Adrenal gland (tissue), 12 donors: Measurements from ENCODE around the gene DIP2A. TPM values are rescaled to one million over a fixed set of nuclear protein-coding genes. Genes with fewer than 3 reads are reported as not detected.
A peak's percentile ranks its signal among the peaks of the same experiment; 100 is the strongest.
"Not testable (repeated sequence)": the region's sequence is repeated elsewhere in the genome, so short reads cannot be mapped to it uniquely, and the experiment has no call there.

Experiments
- DNase-seq, 7 donors: peaks; one replicate each; pipeline ENCODE4 v3.0.0-alpha.2; 2019 to 2020
- H3K27ac ChIP-seq, 5 donors: fragments of 200-600 bp; sonication (generic) in 4 of 5; 1 replicate in 3 of 5; 2 replicates in 2 of 5; pipeline versions ENCODE4 v1.5.1 to v1.8.0; 2016 to 2020; ENCODE audit warnings: mild to moderate bottlenecking in 1 of 5
- H3K27me3 ChIP-seq: fragments of 200-600 bp; 2 replicates; pipeline ENCODE4 v1.8.0; 2021
- H3K36me3 ChIP-seq, 2 donors: fragments of 200-600 bp; replicated peaks in 1 of 2; 1 replicate in 1 of 2; 2 replicates in 1 of 2; pipeline versions ENCODE4 v1.5.1 to v1.8.0; 2018 to 2022
- H3K4me1 ChIP-seq, 2 donors: fragments of 200-600 bp; replicated peaks in 1 of 2; 1 replicate in 1 of 2; 2 replicates in 1 of 2; pipeline versions ENCODE4 v1.5.1 to v1.8.0; 2018 to 2021
- H3K4me3 ChIP-seq, 4 donors: fragments of 200-600 bp; sonication (generic) in 3 of 4; one replicate each; pipeline ENCODE4 v1.5.1; 2016 to 2018
- H3K9me3 ChIP-seq, 3 donors: fragments of 200-600 bp; sonication (generic) in 1 of 3; replicated peaks in 1 of 3; 1 replicate in 2 of 3; 2 replicates in 1 of 3; pipeline versions ENCODE4 v1.5.1 to v1.8.0; 2016 to 2021
- CTCF ChIP-seq, 6 experiments: fragments of 450-650 bp in 4 of 6; fragments of 200-600 bp in 2 of 6; sonication (generic) in 1 of 6; IDR thresholded peaks; 1 replicate in 5 of 6; 2 replicates in 1 of 6; pipeline versions ENCODE4 v1.5.1 to v1.8.0; 2016 to 2021; ENCODE audit warnings: antibody characterized with exemption in 6 of 6, mild to moderate bottlenecking in 2 of 6, moderate library complexity in 1 of 6
- POLR2A ChIP-seq, 2 donors: fragments of 450-650 bp; IDR thresholded peaks; one replicate each; pipeline ENCODE4 v1.6.1; 2017; ENCODE audit warnings: antibody characterized with exemption in 2 of 2, mild to moderate bottlenecking in 2 of 2, moderate library complexity in 1 of 2
- WGBS, 4 donors: extraction: QIAGEN DNeasy Blood & Tissue Kit in 2 of 4; methylation state at CpG; one replicate each; pipeline versions ENCODE4 v1.1.5 to v1.1.7; 2013 to 2017; 5-methylcytosine and 5-hydroxymethylcytosine counted together
- intact Hi-C, 2 donors: fragments of 100-400 bp; cut with DNase I; formaldehyde crosslinking; loops; one replicate each; pipeline versions ENCODE4 v1.14.1 to v1.15.0; 2022 to 2023
- polyA plus RNA-seq, 3 donors: library from polyadenylated mRNA; stranded (reverse); fragments of 200-250 nt in 2 of 3; fragments of 350-450 nt in 1 of 3; fragmentation: Illumina TruSeq in 1 of 3; extraction: RNeasy Lipid Tissue Mini Kit (QIAGEN cat#74804) in 1 of 3; gene quantifications; one replicate each; pipeline ENCODE4 v1.2.3, GENCODE V29; 2013 to 2014
- total RNA-seq, 9 donors: library from RNA; depleted of rRNA in 4 of 9; stranded (reverse); fragments of >200 nt in 4 of 9; fragments of 120-200 nt in 1 of 9; fragmentation: NEBNext Ultra II Directional in 1 of 9; extraction: Animal tissue kit (Norgen Biotek cat#: 25700) in 1 of 9; gene quantifications; one replicate each; pipeline versions ENCODE4 v1.1.0 to v1.2.4, GENCODE V29; 2013 to 2023
- donor health status: healthy with polysubstance abuse.
- donor health status: Bipolar disorder and iron deficiency.
- donor health status: DM: yes; HTN: yes; CAD: no.
- donor health status: DM: no; HTN: no; CAD: no.
- donor health status: DM: no; HTN: no; CAD: no.
- donor health status: DM: yes; HTN: yes; CAD: no.

Gene DIP2A
- total and polyA plus RNA-seq, 12 donors, result 22.0 to 61.7 (median 35.4) TPM

- WGBS, 4 donors, result 77 to 82% (median 79%) methylated on average over 4 of the region's 4 CpGs
These were observed 60.4 kb downstream of the DIP2A start for GRCh38 chr21:46518983-46519583.

GRCh38 chr21:46527393-46527792 lies 68.7 kb downstream of the DIP2A start:
- 80 to 91% (median 87%) methylated on average over 8 of the region's 8 CpGs for WGBS, 4 donors
- peak in 1 of 7 donors; percentile 6 for DNase-seq
- intact Hi-C loops, H3K9me3 ChIP-seq, H3K4me1 ChIP-seq, H3K27me3 ChIP-seq, H3K27ac ChIP-seq, H3K4me3 ChIP-seq: not testable (repeated sequence)
- H3K36me3 ChIP-seq, result peaks cover 0 to 24% of the 10 kb centered on the region in 2 donors

More at GRCh38 chr21:46518983-46519583, 60.4 kb downstream of the DIP2A start:
- Histone ChIP-seq H3K9me3 (no peaks in the 10 kb centered on the region), H3K4me3 (no peak overlapping the region), H3K27ac (no peak overlapping the region), H3K36me3 (no peaks in the 10 kb centered on the region), H3K4me1 (peaks cover 3 to 25% of the 10 kb centered on the region in 2 donors), H3K27me3 (no peaks in the 10 kb centered on the region)
- intact Hi-C loops, result no loop called here
- no peak for TF ChIP-seq POLR2A (IDR thresholded peaks at IDR 0.05)
- TF ChIP-seq CTCF (IDR thresholded peaks at IDR 0.05), result no peak
- no peak for DNase-seq

GRCh38 chr21:46527801-46528200 lies 69.1 kb downstream of the DIP2A start:
- intact Hi-C loops, result no loop called here
- WGBS, 4 donors, result 90 to 100% (median 95%) methylated on average over 4 of the region's 4 CpGs
- H3K4me3 ChIP-seq, result no peak overlapping the region

GRCh38 chr21:46532080-46532479 lies 73.4 kb downstream of the DIP2A start:
- H3K36me3 ChIP-seq, result peaks cover 0 to 59% of the 10 kb centered on the region in 2 donors
- no peaks in the 10 kb centered on the region for H3K27me3 ChIP-seq
- whole genome bisulfite sequencing, 4 donors, result 82 to 90% (median 84%) methylated on average over 7 of the region's 7 CpGs
- H3K4me1 ChIP-seq, result no peaks in the 10 kb centered on the region
- no peaks in the 10 kb centered on the region for H3K9me3 ChIP-seq
- intact Hi-C loops, result no loop called here
- H3K4me3 ChIP-seq, result no peak overlapping the region
- no peak overlapping the region for H3K27ac ChIP-seq
- TF ChIP-seq POLR2A (IDR thresholded peaks at IDR 0.05) (no peak), CTCF (IDR thresholded peaks at IDR 0.05) (no peak)
- DNase-seq, result peak in 1 of 7 donors; percentile 28

More at GRCh38 chr21:46527801-46528200, 69.1 kb downstream of the DIP2A start:
- Histone ChIP-seq H3K27ac (no peak overlapping the region), H3K9me3 (no peaks in the 10 kb centered on the region), H3K36me3 (peaks cover 0 to 25% of the 10 kb centered on the region in 2 donors), H3K27me3 (no peaks in the 10 kb centered on the region), H3K4me1 (no peaks in the 10 kb centered on the region)
- TF ChIP-seq POLR2A (IDR thresholded peaks at IDR 0.05) (no peak), CTCF (IDR thresholded peaks at IDR 0.05) (no peak)
- peak in 1 of 7 donors; percentile 28 for DNase-seq

- intact Hi-C loops, result no loop called here
- 82 to 91% (median 88%) methylated on average over 4 to 6 of the region's 6 CpGs for WGBS, 4 donors
- Histone ChIP-seq H3K4me3 (no peak overlapping the region), H3K4me1 (no peaks in the 10 kb centered on the region), H3K36me3 (peaks cover 0 to 86% of the 10 kb centered on the region in 2 donors), H3K9me3 (no peaks in the 10 kb centered on the region), H3K27ac (no peak overlapping the region), H3K27me3 (no peaks in the 10 kb centered on the region)
- TF ChIP-seq CTCF (IDR thresholded peaks at IDR 0.05) (no peak), POLR2A (IDR thresholded peaks at IDR 0.05) (no peak)
- peak in 1 of 7 donors; percentile 14 for DNase-seq
These were observed 78.3 kb downstream of the DIP2A start for GRCh38 chr21:46537026-46537425.
